HG03558 (cell line): ENCODE measurements around the gene PON1.
A peak's percentile ranks its signal among the peaks of the same experiment; 100 is the strongest.

ENCODE experiments used
- ATAC-seq: cut with Tn5 transposase; IDR thresholded peaks from one replicate; pipeline ENCODE4 v1.9.1; 2021; ENCODE audit warnings: moderate number of reproducible peaks; ENCODE audit not compliant: unreplicated experiment; ENCODE audit errors: extremely low read depth

The PON1 gene

GRCh38 chr7:95324431-95324830 is at the start of gene PON1:
TSS of gene PON1 (minus strand) at chr7:95324532. CDS start at chr7:95324475, 57 bp downstream.
- no peak for ATAC-seq

- ATAC-seq, result no peak
Observed at GRCh38 chr7:95373323-95373722, 49.0 kb upstream of the PON1 start.

- ATAC-seq, result no peak
Observed at GRCh38 chr7:95368235-95368634, 43.9 kb upstream of the PON1 start.

- ATAC-seq, result no peak
Observed at GRCh38 chr7:95367606-95368005, 43.3 kb upstream of the PON1 start.

- no peak for ATAC-seq
Observed at GRCh38 chr7:95365151-95365550, 40.8 kb upstream of the PON1 start.

- ATAC-seq, result no peak
Observed at GRCh38 chr7:95357623-95358022, 33.3 kb upstream of the PON1 start.

- no peak for ATAC-seq
Observed at GRCh38 chr7:95342642-95343307, 18.4 kb upstream of the PON1 start.

- ATAC-seq, result no peak
Observed at GRCh38 chr7:95342029-95342428, 17.7 kb upstream of the PON1 start.

- ATAC-seq, result no peak
Observed at GRCh38 chr7:95340491-95340890, 16.2 kb upstream of the PON1 start.

GRCh38 chr7:95338832-95339231 is 14.5 kb upstream of the PON1 start:
- no peak for ATAC-seq

GRCh38 chr7:95335093-95335492 is 10.8 kb upstream of the PON1 start:
- ATAC-seq, result no peak

- no peak for ATAC-seq
Observed at GRCh38 chr7:95334447-95334846, 10.1 kb upstream of the PON1 start.

GRCh38 chr7:95330961-95331337 is 6.6 kb upstream of the PON1 start:
- ATAC-seq, result no peak

GRCh38 chr7:95330204-95330960 is 6.0 kb upstream of the PON1 start:
- ATAC-seq, result peak; percentile 95

- ATAC-seq, result no peak
Observed at GRCh38 chr7:95327356-95327755, 3.0 kb upstream of the PON1 start.

GRCh38 chr7:95323410-95324129 is 762 bp downstream of the PON1 start:
- ATAC-seq, result no peak

GRCh38 chr7:95322854-95323253 is 1.5 kb downstream of the PON1 start:
- ATAC-seq, result no peak

- no peak for ATAC-seq
Observed at GRCh38 chr7:95322396-95322795, 1.9 kb downstream of the PON1 start.

- no peak for ATAC-seq
Observed at GRCh38 chr7:95321720-95322119, 2.6 kb downstream of the PON1 start.

GRCh38 chr7:95320651-95321050 is 3.7 kb downstream of the PON1 start:
- no peak for ATAC-seq

- ATAC-seq, result no peak
Observed at GRCh38 chr7:95319570-95319969, 4.8 kb downstream of the PON1 start.
